Measurements from ENCODE around the gene PLEKHA1. TPM values are rescaled to one million over a fixed set of nuclear protein-coding genes. Genes with fewer than 3 reads are reported as not detected.

The PLEKHA1 gene
- total and polyA plus RNA-seq, 2 of the 13 experiments (the other 11 are each of a cell fraction or from before 2014, with no cell fraction given), result 32.2 to 53.3 TPM

- TF ChIP-seq ZBTB39 (CRISPR knock-in tag; IDR thresholded peaks at IDR 0.05), result no peak
- no peak for TF ChIP-seq MTA1 (CRISPR knock-in tag; IDR thresholded peaks at IDR 0.05; ENCODE audit: borderline replicate concordance)
- no peak for TF ChIP-seq RFX1 (IDR thresholded peaks at IDR 0.05)
- TF ChIP-seq ZFP82 (CRISPR knock-in tag; IDR thresholded peaks at IDR 0.05; ENCODE audit: borderline replicate concordance), result no peak
- TF ChIP-seq ZNF282 (IDR thresholded peaks at IDR 0.05; ENCODE audit: partially characterized antibody), result no peak
- TF ChIP-seq CEBPB (IDR thresholded peaks at IDR 0.05; ENCODE audit: borderline replicate concordance, low read depth, low read length), result no peak
- TF ChIP-seq STAG1 (CRISPR knock-in tag; IDR thresholded peaks at IDR 0.05), result no peak
- no peak for TF ChIP-seq WIZ (CRISPR knock-in tag; IDR thresholded peaks at IDR 0.05)
- TF ChIP-seq FLYWCH1 (CRISPR knock-in tag; IDR thresholded peaks at IDR 0.05), result no peak
These were observed 71.0 kb downstream of the PLEKHA1 start (continued) for GRCh38 chr10:122445469-122445868.

GRCh38 chr10:122445904-122446303, 71.4 kb downstream of the PLEKHA1 start:
- ATAC-seq, result no peak
- peaks cover 13% of the 10 kb centered on the region for H3K4me1 ChIP-seq (ENCODE audit: insufficient read depth, low read length)
- H3K27ac ChIP-seq (ENCODE audit: extremely low read length, insufficient read depth, low read length), result no peak overlapping the region
- no peaks in the 10 kb centered on the region for H3K36me3 ChIP-seq (replicated peaks in 1 of 2; ENCODE audit: control insufficient read depth in 1 of 2, insufficient read depth in 2 of 2, low read length in 2 of 2)
- H4K20me1 ChIP-seq (ENCODE audit: insufficient read depth, low read length), result no peaks in the 10 kb centered on the region
- no peak for FAIRE-seq
- no peak overlapping the region for H2AFZ ChIP-seq (ENCODE audit: low read length)
- BruUV-seq (replicated peaks), result no TSS peak
- no peak overlapping the region for H3K9ac ChIP-seq (ENCODE audit: insufficient read depth, low read depth, low read length)
- H3K27me3 ChIP-seq (ENCODE audit: control insufficient read depth in 1 of 2, insufficient read depth in 2 of 2, low read length in 2 of 2), result peaks cover 0 to 25% of the 10 kb centered on the region in 2 experiments; a peak in 3 of 5 replicates
- H3K9me3 ChIP-seq (ENCODE audit: low read length), result no peaks in the 10 kb centered on the region
- no peak overlapping the region for H3K4me2 ChIP-seq (ENCODE audit: low read depth, low read length)
- intact Hi-C loops (cut with micrococcal nuclease; ENCODE audit: unreplicated experiment) (loop anchor here (10.0 kb wide), 1 partner anchor 119 kb away; the partner anchor contains the start of gene DMBT1), in situ Hi-C loops (cut with HindIII; ENCODE audit: extremely low pct_ligation_motif_present, low pct_unique_long_range_greater_than_20kb) (no loop called here)
- H3K4me3 ChIP-seq (replicated peaks in 1 of 3; ENCODE audit: insufficient read depth in 1 of 3, low read depth in 2 of 3, low read length in 3 of 3), result no peak overlapping the region
- H3K79me2 ChIP-seq (ENCODE audit: insufficient read depth, low read length), result no peaks in the 10 kb centered on the region
- POLR2A ChIA-PET, result no interaction called here
- DNase-seq (ENCODE audit: low spot score), result no peak
- CTCF ChIA-PET (ENCODE audit: low intra/inter-chr PET ratio, low total read pairs), result no interaction called here
- TF ChIP-seq ZNF83 (CRISPR knock-in tag; IDR thresholded peaks at IDR 0.05; ENCODE audit: borderline replicate concordance), result no peak
- no peak for TF ChIP-seq ZNF282 (IDR thresholded peaks at IDR 0.05; ENCODE audit: partially characterized antibody)
- no peak for TF ChIP-seq MLX (CRISPR knock-in tag; IDR thresholded peaks at IDR 0.05)
- no peak for TF ChIP-seq ZNF232 (CRISPR knock-in tag; IDR thresholded peaks at IDR 0.05; ENCODE audit: borderline replicate concordance)
- no peak for TF ChIP-seq AFF4 (CRISPR knock-in tag; IDR thresholded peaks at IDR 0.05)
- no peak for TF ChIP-seq ZNF619 (CRISPR knock-in tag; IDR thresholded peaks at IDR 0.05)
- TF ChIP-seq NFE2L2 (IDR thresholded peaks at IDR 0.05; ENCODE audit: low read length), result no peak
- TF ChIP-seq ZNF784 (CRISPR knock-in tag; IDR thresholded peaks at IDR 0.05; ENCODE audit: borderline replicate concordance), result no peak
- TF ChIP-seq MXD3 (CRISPR knock-in tag; IDR thresholded peaks at IDR 0.05), result no peak
- no peak for TF ChIP-seq ZNF17 (CRISPR knock-in tag; IDR thresholded peaks at IDR 0.05)
